Calu3 (cell line): ENCODE results near the gene LENEP. TPM values are rescaled to one million over a fixed set of nuclear protein-coding genes. Genes with fewer than 3 reads are reported as not detected.

ENCODE experiments used
- BruUV-seq: library from RNA; stranded (reverse); fragments of 400-500 nt; replicated peaks from 2 replicates; lab custom pipeline; 2021; lab: Mats Ljungman, UMichigan
- CTCF ChIA-PET: fragments of 300-600 bp; sonication (Branson Sonifier 250); formaldehyde crosslinking; loops from one replicate; lab custom pipeline; 2022; ENCODE audit warnings: antibody characterized with exemption; lab: Charles Lee
- DNase-seq: peaks from one replicate; pipeline ENCODE4 v3.0.0; 2022
- H3K27ac Mint-ChIP-seq: one replicate; pipeline ENCODE4 v1.8.0; 2022; ENCODE audit warnings: mixed read lengths; ENCODE audit not compliant: unreplicated experiment
- H3K27me3 Mint-ChIP-seq: one replicate; pipeline ENCODE4 v1.8.0; 2022; ENCODE audit warnings: mixed read lengths; ENCODE audit not compliant: unreplicated experiment
- H3K36me3 Mint-ChIP-seq: one replicate; pipeline ENCODE4 v1.8.0; 2022; ENCODE audit warnings: mild to moderate bottlenecking, moderate library complexity, mixed read lengths; ENCODE audit not compliant: insufficient read depth, unreplicated experiment
- H3K4me1 Mint-ChIP-seq: one replicate; pipeline ENCODE4 v1.8.0; 2022; ENCODE audit warnings: mild to moderate bottlenecking, low read depth, mixed read lengths; ENCODE audit not compliant: unreplicated experiment
- H3K4me3 Mint-ChIP-seq: one replicate; pipeline ENCODE4 v1.8.0; 2022; ENCODE audit warnings: mild to moderate bottlenecking, low read depth, moderate library complexity, mixed read lengths; ENCODE audit not compliant: unreplicated experiment
- H3K9me3 Mint-ChIP-seq: one replicate; pipeline ENCODE4 v1.8.0; 2022; ENCODE audit warnings: low read depth, mixed read lengths; ENCODE audit not compliant: unreplicated experiment
- intact Hi-C: fragments of 100-400 bp; cut with micrococcal nuclease; formaldehyde crosslinking; loops from one replicate; pipeline ENCODE4 v1.10.0; 2022; ENCODE audit not compliant: unreplicated experiment
- total RNA-seq: library from RNA; stranded (reverse); gene quantifications from 2 replicates; pipeline ENCODE4 v1.2.3, GENCODE V29; 2022
- TF ChIP-seq, protein P1 (sequence below): fragments of 200-600 bp; IDR thresholded peaks from one replicate; pipeline ENCODE4 v1.8.0; 2022; ENCODE audit warnings: antibody characterized with exemption; ENCODE audit not compliant: unreplicated experiment

LENEP gene
- total RNA-seq, 1 experiment from 2014 or later: 1.1 TPM

DNA sequence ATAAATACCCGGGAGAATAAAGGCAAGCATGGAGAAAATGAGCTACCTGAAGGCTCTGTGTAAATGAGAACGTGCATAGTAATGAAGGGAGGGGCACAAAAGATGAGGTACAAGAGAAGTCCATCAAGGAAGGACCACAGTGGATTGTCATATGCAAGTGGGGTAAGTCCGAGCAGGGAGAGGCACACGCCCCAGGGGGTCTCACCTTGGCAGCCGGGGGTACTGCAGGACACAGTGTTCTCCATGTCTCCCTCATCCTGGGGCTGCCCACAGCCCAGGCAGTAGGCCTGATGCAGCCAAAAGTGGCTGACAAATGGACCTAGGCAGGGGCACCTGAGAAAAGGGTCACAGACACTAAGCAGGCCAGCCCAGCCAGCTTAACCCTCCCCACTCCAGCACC, 30.2 kb downstream of the LENEP start:
- CTCF ChIA-PET: interaction anchor here (0.9 kb wide), 1 partner anchor 34 kb away, joined by 3 read pairs; no protein-coding TSS in a partner anchor
- peaks cover 17% of the 10 kb centered on the region for H3K36me3 Mint-ChIP-seq
- DNase-seq: no peak
- H3K27ac Mint-ChIP-seq: peak overlapping the region; percentile 37
- TF ChIP-seq, protein P1, sequence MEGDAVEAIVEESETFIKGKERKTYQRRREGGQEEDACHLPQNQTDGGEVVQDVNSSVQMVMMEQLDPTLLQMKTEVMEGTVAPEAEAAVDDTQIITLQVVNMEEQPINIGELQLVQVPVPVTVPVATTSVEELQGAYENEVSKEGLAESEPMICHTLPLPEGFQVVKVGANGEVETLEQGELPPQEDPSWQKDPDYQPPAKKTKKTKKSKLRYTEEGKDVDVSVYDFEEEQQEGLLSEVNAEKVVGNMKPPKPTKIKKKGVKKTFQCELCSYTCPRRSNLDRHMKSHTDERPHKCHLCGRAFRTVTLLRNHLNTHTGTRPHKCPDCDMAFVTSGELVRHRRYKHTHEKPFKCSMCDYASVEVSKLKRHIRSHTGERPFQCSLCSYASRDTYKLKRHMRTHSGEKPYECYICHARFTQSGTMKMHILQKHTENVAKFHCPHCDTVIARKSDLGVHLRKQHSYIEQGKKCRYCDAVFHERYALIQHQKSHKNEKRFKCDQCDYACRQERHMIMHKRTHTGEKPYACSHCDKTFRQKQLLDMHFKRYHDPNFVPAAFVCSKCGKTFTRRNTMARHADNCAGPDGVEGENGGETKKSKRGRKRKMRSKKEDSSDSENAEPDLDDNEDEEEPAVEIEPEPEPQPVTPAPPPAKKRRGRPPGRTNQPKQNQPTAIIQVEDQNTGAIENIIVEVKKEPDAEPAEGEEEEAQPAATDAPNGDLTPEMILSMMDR: no peak
- H3K4me1 Mint-ChIP-seq: peaks cover 57% of the 10 kb centered on the region
- H3K27me3 Mint-ChIP-seq: peaks cover 3% of the 10 kb centered on the region
- BruUV-seq: no TSS peak
- no peaks in the 10 kb centered on the region for H3K9me3 Mint-ChIP-seq
- intact Hi-C loops: no loop called here
- no peak overlapping the region for H3K4me3 Mint-ChIP-seq

DNA sequence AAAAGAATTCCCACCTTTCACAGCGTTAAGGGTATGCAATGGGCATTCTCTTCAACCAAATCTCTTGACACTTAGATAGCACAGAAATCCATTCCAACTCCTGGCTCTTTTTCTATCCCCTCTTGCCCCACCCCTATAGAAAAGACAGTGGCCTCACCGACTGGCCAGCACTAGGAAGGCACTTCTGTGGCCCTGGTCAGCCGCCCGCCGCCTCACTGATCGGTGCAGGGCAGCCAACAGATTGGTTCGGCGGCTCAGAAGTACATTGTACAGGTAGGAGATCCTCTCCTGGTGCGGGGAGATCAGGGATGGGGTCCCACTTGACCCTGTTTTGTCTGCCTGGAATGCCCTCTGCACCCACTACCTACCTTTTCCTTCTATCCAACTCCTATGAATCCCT, 30.9 kb downstream of the LENEP start:
- no peaks in the 10 kb centered on the region for H3K9me3 Mint-ChIP-seq
- H3K4me1 Mint-ChIP-seq: peaks cover 50% of the 10 kb centered on the region
- CTCF ChIA-PET: interaction anchor here (1.0 kb wide), 1 partner anchor 27 kb away, joined by 5 read pairs; the partner anchor contains the start of gene ADAM15
- H3K4me3 Mint-ChIP-seq: no peak overlapping the region
- no TSS peak for BruUV-seq
- H3K27ac Mint-ChIP-seq: no peak overlapping the region
- intact Hi-C loops: no loop called here
- peaks cover 16% of the 10 kb centered on the region for H3K36me3 Mint-ChIP-seq
- TF ChIP-seq, protein P1: no peak
- H3K27me3 Mint-ChIP-seq: peaks cover 10% of the 10 kb centered on the region
- no peak for DNase-seq

DNA sequence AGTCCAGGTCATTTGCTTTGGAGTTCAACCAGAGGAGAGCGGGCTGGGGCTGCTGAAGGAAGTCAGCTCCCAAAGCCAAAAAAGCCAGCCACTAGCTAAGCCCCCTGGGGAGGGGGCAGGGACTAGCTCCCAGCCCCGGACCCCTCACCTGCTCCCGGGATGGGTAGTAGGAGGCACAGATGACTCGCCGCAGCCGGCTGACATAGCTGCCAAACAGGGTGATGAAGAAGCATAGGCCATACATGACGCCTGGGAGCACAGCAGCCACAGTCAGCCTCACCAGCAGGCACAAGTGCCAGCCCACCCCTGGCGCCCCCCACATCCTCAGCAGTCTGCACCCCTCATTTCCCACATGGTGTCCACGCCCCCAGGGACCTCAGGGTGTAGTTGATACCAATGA, 32.8 kb downstream of the LENEP start:
- H3K4me1 Mint-ChIP-seq: peaks cover 44% of the 10 kb centered on the region
- CTCF ChIA-PET: no interaction called here
- peaks cover 15% of the 10 kb centered on the region for H3K27me3 Mint-ChIP-seq
- H3K4me3 Mint-ChIP-seq: no peak overlapping the region
- no peaks in the 10 kb centered on the region for H3K9me3 Mint-ChIP-seq
- peaks cover under 1% of the 10 kb centered on the region for H3K36me3 Mint-ChIP-seq
- no TSS peak for BruUV-seq
- no peak overlapping the region for H3K27ac Mint-ChIP-seq
- TF ChIP-seq, protein P1: no peak
- intact Hi-C loops: no loop called here
- DNase-seq: no peak

DNA sequence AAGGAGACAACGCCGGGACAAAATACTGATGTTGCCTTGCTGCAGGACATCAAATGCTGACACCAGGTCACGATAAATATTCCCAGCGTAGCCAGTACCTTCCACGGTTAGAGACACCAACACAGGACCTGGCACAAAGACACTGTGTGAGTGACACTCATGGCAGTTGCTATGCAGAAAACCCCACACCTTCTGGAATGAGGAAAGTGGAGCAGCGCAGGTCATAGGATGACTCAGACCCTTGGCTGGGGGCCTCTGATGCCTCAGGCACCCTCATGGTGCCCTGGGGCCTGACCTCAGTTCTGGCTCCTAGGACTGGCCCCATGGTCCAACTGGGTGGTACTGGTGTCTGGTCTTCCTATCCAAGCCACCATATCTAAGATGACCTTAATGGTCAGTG, 33.2 kb downstream of the LENEP start:
- Mint-ChIP-seq H3K4me1 (peaks cover 44% of the 10 kb centered on the region), H3K36me3 (no peaks in the 10 kb centered on the region), H3K9me3 (no peaks in the 10 kb centered on the region), H3K4me3 (no peak overlapping the region), H3K27ac (no peak overlapping the region), H3K27me3 (peaks cover 15% of the 10 kb centered on the region)
- peak; percentile 62 for DNase-seq
- TF ChIP-seq, protein P1: no peak
- CTCF ChIA-PET: no interaction called here
- intact Hi-C loops: no loop called here
- BruUV-seq: no TSS peak
